HG03521 (cell line): ENCODE data around the gene GOLGA3.
"Not testable (repeated sequence)": the region's sequence is repeated elsewhere in the genome, so short reads cannot be mapped to it uniquely, and the experiment has no call there.

ENCODE experiments used
- ATAC-seq: cut with Tn5 transposase; IDR thresholded peaks from one replicate; pipeline ENCODE4 v1.9.1; 2021; ENCODE audit warnings: mild to moderate bottlenecking, moderate library complexity; ENCODE audit not compliant: unreplicated experiment

GOLGA3 gene

DNA sequence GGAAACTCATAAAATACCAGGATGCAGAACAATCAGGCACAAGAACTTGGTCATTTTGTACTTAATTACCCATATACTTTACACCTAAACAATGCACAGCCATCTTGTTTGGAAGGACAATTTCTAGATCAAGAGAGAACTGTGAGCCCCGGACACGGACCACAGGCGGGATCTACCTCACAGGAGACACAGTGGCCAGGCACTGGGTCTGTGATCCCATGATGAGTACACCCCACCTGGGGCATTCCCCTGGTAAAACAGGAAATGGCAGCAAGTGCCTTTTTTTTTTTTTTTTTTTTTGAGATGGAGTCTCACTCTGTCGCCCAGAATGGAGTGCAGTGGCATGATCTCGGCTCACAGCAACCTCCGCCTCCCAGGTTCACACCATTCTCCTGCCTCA lies 15.2 kb downstream of the GOLGA3 start:
- no peak for ATAC-seq

DNA sequence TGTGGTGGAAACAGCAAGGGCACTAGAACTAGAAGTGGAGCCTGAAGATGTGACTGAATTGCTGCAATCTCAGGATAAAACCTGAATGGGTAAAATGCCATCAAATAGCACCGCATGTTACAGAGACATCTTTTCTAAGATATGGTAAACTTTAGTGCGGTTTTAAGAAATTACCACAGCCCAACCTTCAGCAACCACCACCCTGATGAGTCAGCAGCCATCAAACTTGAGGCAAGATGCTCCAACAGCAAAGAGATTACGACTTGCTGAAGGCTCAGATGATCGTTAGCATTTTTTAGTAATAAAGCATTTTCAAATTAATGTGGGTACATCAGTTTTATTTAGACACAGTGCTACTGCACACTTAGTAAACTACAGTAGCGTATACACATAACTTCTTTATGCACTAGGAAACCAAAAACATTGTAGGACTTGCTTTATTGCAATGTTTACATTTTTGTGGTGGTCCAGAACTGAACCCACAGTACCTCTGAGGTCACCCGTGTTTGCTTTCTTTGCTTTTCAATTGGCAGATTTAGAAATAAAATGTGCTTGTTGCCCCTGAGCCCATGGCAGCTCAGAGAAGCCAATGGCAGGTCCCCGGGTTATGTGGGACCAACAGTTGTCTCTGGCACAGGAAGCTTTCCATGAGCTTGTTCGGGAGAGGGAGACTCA lies 15.9 kb downstream of the GOLGA3 start:
- no peak for ATAC-seq

DNA sequence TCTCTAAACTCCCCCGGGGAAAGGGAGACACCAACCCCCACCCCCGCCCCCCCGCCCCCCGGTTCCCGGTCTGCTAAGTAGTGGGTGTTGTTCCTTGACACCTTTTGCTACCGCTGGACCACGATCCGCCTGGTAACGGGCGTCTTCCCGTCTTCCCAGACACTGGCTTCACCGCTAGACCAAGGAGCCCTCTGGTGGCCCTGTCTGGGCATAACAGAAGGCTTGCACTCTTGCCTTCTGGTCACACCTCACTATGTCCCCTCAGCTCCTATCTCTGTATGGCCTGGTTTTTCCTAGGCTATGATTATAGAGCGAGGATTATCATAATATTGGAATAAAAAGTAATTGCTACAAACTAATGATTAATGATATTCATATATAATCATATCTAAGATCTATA lies 19.3 kb downstream of the GOLGA3 start:
- ATAC-seq: not testable (repeated sequence)

DNA sequence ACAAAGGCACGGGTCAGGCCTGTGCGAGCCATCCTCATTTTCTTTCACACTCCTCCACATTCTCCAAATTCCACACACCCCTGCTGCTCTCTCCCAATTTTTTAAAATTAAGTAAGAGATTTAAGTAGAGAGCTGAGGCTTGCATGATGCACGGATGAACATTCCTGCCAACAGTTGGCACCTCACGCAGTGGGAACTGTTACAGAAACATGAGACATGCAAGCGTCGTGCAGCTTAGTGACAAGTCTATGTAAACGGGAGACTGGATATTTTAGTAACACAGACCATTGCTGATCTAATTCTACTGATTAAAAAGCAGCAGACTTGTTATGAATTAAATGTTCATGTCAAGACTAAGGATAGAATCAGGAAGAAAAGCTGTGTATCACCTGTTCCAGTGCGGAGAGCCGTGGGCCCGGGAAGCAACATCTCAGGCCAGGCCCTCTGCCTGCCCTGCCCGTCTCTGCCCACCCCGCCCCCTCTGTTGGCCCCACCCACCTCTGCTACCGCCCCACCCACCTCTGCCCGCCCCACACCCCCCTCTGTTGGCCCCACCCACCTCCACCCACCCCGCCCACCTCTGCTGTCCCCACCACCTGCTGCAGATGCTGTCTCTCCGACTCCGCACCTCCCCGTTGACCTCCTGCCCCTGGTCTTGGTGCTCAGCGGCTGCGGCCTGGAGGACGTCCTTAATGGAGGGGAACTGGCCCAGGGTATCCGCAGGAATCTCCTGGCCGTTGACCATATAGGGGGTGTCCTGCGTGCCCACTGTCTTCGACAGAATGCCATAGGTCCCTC lies 21.2 kb downstream of the GOLGA3 start:
- no peak for ATAC-seq

DNA sequence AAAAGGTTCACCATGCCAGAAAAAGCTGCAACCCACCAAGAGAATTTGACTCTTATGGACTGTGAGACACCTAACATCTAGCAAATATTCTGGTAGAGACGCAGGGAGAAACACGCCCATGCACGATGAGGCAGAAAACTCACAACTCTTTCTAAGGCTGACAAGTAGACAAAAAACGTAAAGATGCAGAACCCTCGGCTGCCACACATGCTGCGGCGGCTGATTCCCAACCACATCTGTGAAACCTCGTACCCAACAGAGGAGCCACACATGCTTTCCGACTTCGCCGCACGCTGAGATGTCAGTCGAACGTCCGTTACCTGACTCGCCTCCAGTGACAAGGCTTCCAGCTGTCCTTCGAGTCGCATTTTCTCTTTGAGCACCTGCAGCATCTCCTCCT lies 21.8 kb downstream of the GOLGA3 start:
- ATAC-seq: no peak

DNA sequence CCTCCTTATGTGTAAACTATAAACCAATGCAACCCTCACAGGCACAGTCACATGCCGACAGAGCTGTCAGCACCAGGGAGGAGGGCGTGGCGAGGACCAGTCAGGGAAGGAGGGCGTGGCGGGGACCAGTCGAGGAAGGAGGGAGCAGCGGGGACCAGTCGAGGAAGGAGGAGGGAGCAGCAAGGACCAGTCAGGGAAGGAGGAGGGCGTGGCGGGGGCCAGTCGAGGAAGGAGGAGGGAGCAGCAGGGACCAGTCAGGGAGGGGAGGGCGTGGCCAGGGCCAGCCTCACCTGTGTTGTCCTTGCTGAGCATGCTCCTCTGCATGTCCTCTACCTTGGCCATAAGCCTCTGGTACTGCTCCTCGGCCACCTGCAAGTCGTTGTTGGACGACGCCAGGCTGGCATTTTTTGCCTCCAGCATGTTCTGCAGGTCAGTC lies 24.2 kb downstream of the GOLGA3 start:
- no peak for ATAC-seq

DNA sequence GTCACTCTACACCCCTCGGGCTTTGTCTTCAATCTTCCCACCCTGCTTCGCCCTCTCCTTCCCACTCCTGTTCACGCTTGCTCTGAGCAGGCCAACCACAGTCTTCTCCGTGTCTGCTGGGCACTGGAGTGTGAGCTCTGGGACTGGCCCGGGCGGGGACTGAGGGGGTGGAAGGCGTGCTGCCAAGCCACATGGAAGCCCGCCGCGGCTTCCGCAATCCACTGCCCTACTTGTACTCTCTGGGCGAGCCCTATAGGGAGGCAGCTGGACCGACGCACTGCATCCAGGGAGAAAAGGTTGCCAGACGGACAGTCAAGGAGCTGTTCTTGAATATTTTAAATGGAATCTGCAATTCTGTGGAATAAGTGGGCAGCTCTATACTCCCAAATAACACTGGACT lies 24.8 kb downstream of the GOLGA3 start:
- ATAC-seq: no peak

DNA sequence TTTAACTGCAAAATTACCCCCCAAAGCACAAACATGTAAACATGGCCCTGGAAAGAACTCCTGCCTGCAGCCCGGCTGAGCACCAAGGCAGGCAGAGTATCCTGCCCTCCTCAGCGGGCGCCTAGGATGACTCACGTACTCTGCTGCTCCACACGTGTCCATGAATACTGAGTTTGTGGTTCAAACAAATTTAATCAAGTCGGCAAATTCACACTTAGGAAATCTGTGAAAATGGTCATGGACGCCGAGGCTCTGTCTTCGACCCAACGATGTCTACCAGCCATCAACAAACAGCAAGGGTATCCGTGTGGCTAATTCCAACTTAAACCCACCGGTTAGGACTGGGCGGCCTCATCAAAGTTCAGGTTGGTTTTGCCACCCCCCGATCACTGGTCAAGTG lies 25.5 kb downstream of the GOLGA3 start:
- no peak for ATAC-seq

DNA sequence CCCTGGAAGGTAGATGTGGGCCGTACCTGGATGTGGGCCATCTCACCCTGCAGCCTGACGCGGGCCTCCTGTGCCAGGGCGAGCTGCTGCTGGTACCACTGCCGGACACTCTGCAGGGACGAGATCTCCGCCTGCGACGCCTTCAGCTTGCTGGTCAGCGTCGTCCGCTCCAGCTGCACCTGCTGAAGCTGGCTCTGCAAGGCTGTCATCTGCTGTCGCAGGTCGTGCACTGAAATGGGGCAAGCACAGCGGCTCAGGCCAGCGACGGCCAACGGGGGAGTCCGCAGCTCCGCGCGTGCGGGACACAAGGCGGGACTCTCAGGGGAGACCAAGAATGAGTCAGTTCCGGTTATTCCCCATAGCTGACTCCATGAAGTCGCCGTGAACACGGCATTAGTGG lies 26.9 kb downstream of the GOLGA3 start:
- ATAC-seq: no peak

DNA sequence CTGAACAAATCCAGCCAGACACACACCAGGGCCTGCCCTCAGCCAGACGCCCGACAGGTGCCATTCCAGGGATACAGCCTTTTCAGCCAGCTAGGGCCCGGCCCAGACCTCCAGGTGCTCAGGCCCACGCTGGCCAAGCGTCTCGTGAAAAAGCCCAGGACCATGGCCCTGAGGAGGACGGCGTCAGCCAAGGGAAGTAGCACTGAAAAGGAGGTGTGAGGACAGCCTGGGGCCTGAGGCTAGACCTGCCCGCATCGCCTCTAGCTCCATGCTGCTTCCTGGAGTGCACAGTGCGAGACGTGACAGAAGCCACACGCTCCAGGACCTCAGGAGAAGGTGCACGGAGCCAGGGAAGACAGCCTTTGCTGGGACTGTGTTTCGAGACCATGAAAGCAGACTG lies 29.8 kb downstream of the GOLGA3 start:
- ATAC-seq: no peak

DNA sequence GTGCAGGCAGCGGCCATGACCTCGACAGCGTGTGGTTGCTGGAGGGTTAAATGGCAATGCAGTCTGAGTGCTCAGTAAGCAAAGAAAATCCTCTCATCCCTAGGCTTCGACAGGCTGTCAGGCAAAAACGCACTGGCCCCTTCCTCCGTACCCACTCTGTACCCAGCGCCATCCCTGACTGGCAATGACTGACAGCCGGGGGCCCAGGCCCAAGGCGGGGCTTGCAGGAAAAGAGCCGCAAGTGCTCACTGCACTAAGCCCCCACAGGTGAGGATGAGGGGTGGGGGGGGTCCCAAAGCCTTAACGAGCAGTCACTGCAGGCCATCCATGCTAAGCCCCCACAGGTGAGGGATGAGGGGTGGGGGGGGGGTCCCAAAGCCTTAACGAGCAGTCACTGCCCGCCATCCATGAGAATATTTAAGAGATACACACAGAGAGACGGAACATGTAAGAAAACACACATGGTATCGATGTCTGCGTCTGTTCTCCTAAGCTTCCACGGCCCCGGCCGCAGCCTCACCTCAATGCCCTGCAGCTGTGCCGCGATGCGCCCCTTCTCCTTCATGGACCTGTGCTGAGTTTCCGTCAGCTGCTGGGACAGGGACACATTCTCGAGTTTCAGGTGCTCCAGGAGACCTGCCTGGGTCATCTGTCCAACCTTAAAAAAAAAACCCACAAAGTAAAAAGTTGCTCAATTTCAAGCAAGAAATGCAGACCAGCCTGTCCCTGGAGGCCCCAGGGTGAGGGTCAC lies 30.7 kb downstream of the GOLGA3 start:
- no peak for ATAC-seq

DNA sequence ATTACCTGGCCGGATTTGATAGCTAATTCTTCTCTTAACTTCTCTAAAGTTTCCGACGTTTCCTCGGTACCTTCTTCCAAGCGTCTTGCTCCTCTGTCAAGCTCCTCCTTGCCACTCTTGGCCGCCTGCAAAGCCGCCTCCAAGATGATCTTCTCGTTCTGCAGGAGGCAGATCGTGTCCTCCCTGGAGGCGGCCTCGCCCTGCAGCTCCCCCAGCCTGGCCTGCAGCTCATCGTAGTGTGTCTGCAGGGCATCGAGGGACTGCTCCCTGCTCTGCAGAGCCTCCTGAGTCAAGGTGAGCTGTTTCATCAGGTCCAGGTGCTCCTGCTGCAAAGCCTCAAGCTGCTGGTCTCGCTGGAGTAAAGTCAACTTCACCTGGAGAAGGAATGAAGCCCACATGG lies 32.8 kb downstream of the GOLGA3 start:
- no peak for ATAC-seq

DNA sequence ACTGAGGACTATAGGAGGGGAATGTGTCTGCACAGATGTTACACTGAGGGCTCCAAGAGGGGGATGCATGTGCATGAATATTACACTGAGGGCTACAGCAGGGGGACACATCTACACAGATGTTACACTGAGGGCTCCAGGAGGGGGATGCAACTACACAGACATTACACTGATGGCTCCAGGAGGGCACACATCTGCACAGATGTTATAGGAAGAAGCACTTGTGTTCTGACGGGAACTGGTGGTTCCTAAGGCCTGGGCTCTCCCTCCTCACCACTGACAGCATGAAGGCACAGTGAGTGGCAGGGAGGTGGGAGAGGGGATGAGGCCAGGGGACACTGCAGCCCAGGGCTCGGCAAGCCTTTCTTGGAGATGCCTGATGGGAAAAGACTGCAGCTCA lies 36.7 kb downstream of the GOLGA3 start:
- ATAC-seq: not testable (repeated sequence)

DNA sequence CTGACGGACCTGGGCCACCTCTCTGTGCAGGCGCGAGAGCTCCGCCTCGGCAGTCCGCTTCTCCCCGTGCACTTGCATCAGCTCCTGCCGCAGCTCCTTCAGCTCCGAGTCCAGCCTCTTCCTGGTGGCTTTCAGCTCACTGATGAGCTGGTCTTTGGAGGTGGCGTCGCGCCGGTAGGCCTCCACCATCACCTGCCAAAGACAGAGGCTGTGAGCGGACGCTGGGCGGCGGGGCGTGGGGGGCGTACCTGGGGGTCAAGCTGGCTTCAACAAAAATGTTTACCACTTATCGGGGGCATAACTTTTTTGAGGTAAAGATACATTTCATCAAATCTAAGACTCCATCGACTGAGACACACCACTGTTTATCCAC lies 39.6 kb downstream of the GOLGA3 start:
- no peak for ATAC-seq

DNA sequence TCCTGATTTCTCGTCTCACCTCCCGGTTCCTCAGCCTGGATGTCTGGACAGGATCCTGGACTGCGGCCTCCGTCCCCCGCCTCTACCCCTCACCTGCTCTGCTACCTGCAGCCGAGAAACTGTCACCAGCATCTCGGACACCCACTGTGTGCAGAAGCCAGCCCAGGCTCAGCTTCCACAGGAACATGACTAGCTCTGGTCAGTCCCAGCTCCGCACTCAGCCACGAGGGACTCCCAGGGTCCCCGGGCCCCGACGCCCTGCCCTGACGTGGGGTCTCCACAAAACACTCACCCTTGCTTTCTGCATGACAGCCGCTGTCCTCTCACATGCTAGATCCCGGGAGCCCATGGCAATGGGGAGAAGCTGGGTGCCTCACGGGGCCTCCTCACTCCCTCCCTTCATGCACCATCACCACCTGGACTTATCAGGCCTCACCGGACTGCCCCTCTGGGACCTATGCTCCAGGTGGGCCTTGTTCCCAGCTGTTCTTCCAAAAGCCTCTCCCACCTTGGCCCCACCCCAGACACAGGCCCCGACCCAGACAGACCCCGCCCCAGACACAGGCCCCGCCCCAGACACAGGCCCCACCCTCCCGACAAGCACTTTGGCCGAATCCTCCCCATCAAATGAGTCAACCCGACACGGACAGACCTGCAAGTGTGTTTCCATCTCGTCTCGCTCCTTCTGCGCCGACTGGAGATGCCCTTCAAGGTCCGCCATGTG lies 40.1 kb downstream of the GOLGA3 start:
- no peak for ATAC-seq

DNA sequence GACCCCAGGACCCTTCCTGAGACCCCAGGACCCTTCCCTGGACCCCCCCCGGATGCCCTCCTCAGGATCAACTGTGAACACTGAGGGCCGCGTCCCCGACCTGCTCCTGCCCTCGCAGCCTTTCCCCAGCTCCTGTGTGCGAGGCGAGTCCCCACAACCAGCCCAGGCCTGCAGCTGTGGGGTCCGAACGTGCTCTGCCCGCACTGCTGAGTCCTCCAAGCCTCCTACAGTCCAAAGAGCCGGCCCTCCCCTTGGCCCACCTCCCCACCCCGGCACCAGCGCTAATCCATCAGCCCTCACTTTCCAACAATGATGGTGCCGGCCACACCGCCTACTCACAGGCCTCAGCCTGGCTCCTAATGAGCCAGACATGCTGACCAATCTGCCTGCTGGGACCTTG lies 40.8 kb downstream of the GOLGA3 start:
- no peak for ATAC-seq

DNA sequence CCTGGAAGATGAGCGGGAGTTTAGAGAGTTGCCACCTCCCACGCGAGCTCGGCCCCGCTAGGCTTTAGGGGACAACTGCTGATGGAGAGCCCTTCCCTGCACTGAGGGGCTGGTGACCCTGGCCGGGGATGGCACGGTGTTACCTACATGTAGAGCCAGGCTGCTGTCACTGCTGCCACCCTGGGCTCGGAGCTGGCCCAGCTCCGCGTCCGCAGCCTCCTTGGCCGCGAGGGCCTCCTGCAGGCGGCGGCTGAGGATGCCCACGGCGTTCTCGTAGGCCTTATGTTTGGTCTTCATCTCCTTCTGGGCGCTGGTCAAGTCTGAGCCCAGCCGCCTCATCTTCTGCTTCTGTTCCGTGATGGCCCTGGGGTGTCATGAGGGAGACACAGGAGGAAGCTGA lies 42.5 kb downstream of the GOLGA3 start:
- ATAC-seq: no peak

DNA sequence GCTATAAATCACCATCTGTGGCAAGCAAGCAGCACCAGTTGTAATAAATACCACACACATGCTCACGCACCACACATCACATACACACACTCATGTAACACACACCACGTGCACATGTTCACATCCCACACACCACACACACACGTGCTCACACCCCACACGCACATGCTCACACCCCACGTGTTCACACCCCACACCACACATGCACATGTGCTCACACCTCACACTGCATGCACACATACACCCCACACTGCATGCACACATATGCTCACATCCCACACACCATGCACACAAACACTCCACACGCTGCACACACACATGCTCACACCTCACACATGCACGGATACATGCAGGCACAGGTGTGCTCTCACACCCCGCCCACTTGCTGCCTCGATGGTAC lies 44.1 kb downstream of the GOLGA3 start:
- ATAC-seq: no peak

DNA sequence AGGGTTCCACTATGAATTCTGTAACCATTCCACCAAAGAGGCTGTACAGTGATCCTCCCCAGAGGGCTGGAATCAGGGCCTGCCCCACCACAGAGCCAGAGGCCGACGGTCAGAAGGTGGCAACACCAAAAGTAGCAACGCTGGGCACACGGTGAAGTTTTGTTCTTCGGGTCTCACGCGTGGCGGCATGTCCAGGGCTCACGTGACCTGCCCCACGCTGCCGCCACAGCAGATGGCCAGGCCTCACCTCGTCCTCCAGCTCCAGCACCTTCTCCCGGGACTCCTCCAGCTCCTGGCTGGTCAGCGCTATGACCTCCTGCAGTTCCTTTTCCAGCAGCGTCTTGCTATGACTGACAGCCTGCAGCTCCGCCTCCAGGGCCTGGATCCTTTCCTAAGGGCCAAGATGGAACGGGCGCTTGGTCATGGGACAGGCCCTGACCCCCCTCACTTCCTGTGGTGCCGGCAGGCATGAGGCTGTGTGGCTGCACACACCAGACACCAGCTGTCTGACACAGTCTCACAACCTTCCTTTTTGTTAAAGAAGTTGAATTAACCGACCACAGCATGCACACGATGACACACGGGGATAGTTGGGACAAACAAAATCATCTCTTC lies 44.6 kb downstream of the GOLGA3 start:
- ATAC-seq: no peak

DNA sequence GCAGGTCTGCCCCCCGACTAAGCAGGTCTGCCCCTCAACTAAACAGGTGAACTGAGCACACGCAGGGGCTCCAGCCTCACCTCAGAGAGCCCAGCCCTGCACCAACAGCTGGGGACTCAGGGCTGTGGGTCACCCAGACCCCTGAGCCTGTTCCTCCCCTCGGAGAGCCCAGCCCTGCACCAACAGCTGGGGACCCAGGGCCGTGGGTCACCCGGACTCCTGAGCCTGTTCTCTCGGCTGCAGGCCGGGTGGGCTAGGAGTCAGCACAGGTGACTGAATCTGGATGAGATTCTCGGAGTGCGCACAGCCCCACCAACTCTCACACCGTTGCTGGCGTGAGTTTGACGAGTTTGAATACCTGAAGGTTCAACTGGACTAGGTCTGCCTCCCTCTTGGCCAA lies 46.7 kb downstream of the GOLGA3 start:
- no peak for ATAC-seq
